Myometrial cell (primary cell): Measurements from ENCODE around the gene RIMS4. TPM values are rescaled to one million over a fixed set of nuclear protein-coding genes. Genes with fewer than 3 reads are reported as not detected.

Source experiments
- total RNA-seq: library from RNA; depleted of rRNA; stranded (reverse); fragments of >200 nt; gene quantifications from 2 replicates; pipeline ENCODE4 v1.2.3, GENCODE V29; 2015

The RIMS4 gene
- not detected in 2 replicates for total RNA-seq

DNA sequence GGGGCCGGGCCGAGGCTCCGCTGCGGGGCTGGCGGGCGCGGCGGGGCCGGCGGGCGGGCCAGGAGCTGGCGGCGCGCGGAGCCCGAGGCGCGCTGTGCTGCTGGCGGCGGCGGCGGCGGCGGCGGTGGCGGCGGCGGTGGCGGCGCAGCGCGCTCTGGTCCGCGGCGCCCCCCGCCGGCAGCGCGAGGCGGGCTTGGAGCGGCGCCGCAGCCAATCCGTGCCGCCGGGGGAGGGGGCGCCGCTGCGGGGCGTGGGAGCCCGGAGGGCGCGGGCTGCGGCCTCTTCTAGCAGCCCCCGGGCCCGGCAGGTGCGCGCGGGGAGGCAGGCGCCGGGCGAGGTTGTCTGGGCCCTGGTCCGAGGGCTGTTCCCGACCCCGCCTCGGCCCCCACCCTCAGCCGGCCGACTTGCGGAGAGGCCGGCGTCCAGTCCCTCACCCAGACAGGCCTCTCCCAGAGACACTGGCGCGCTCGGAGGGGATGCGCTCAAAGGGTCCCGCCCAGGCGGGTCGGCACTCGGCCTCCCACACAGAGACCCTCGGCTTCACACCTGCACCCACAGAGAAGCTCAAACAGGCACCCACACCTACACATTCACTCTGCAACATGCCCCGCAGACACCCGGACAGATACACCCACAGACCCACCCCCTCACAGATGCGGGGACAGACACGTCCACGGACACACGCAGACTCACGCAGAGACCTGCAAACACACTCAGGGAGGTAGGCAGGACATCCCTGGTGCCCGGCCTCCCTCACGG, at the start of gene RIMS4:
Gene RIMS4 (minus strand): TSS at position 156 of the 759 bp plus-strand sequence. CDS start 275 bp downstream, outside the sequence.

DNA sequence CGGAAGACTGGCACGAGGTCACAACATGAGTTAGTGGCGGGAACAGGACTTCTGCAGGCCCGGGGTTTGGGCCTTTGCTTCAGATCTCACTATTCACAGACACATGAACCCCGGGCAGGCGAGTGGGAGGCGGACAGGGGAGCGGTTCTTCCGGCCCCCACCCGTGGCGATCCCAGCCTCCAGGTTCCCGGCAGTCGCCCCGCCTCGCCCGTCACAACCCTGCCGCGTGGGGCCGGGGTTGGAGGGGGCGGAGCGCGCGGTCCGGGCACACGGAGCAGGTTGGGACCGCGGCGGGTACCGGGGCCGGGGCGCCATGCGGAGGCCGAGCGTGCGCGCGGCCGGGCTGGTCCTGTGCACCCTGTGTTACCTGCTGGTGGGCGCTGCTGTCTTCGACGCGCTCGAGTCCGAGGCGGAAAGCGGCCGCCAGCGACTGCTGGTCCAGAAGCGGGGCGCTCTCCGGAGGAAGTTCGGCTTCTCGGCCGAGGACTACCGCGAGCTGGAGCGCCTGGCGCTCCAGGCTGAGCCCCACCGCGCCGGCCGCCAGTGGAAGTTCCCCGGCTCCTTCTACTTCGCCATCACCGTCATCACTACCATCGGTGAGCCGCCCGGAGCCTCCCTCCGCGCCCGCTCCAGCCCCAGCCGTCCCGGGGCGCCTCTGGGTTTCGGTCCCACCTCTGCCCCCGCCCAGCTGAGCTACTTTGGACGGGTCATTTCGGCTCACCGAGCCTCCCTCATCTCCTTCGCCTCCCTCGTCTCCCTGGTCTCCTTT, 64.6 kb downstream of the RIMS4 start, which contains the start of gene KCNK15:
Gene KCNK15 (plus strand): TSS at position 268 of the 769 bp plus-strand sequence. CDS start 46 bp downstream, at position 314.

DNA sequence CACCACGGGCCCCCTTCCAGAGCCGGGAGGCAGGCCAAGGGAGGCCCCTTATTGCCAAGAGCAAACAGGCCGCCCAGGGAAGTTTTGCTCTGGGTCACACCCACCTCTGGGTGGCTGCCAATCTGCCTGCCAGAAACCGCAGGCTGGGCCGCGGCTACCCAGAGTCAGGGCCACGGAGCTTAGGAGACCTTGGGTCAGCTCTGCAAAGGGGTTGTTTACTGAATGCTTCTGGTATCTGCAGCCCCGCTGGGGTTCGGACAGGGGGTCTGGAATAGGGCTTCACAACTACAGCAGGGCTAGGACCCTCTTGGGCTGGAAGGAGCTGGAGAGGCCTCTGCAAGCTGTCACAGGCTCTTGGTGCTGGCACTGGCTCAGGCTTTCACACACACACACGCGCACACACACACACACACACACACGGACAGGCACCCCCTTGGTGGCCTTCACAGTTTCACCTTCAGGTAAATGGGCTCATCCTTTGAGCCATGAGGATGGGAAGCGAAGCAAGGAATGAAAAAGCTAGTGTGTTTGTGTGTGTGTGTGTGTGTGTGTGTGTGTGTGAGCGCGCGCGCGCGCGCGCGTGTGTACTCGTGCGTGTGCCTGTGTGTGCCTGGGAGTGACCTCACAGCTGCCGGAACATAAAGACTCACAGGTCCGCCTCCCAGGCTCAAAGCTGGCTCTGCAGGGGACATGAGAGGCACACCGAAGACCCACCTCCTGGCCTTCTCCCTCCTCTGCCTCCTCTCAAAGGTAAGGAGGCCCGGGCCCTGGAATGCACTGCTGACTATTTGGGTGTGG, 95.4 kb downstream of the RIMS4 start, which contains the start of gene CCN5:
Gene CCN5 (plus strand): TSS at position 669 of the 798 bp plus-strand sequence. CDS start 22 bp downstream, at position 691.

Other genes starting within 250 kb of the RIMS4 start
- gene PKIG, start 228.0 kb downstream of the RIMS4 start, total RNA-seq = 125 and 143 TPM in 2 replicates
- gene ADA, start 158.8 kb downstream of the RIMS4 start, total RNA-seq = 9.0 and 9.8 TPM in 2 replicates
- gene CCN5, start 95.2 kb downstream of the RIMS4 start, total RNA-seq = not detected in 2 replicates
- not detected in 2 replicates for gene KCNK15, start 64.7 kb downstream of the RIMS4 start, total RNA-seq
- gene YWHAB, start 75.2 kb upstream of the RIMS4 start, total RNA-seq = 122 and 140 TPM in 2 replicates
- 5.8 and 8.1 TPM in 2 replicates for gene PABPC1L, start 99.5 kb upstream of the RIMS4 start, total RNA-seq
- gene TOMM34, start 149.9 kb upstream of the RIMS4 start, total RNA-seq = 94.6 and 105 TPM in 2 replicates
- 15.0 and 20.2 TPM in 2 replicates for gene STK4, start 156.0 kb upstream of the RIMS4 start, total RNA-seq